ENCODE results near the gene ZNF740.

DNA sequence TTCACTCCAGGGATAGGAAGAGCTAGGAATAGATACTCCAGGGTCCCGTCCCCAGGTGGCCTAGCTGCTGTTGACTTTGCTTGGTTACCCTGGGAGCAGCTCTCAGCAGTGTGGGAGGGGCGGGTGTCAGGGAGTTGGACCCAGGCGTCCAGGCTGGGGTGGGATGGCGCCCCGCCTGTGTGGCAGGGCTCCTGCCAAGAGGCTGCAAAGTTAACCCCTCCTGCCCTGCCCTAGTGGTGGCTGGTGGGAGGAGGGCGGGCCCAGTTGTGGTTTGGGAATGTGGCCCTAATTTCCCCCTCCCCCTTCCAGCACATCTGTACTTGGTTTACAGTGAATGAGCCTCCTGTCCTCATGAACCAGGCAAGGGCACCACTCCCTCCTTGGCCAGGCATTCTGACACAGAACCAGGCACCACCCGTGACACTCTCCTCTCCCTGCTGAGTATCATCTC is 53.2 kb downstream of the ZNF740 start:
- TF ChIP-seq EZH2 (IDR thresholded peaks at IDR 0.05; ENCODE audit: low read depth, low read length, severe bottlenecking): no peak
- TF ChIP-seq, protein P1, sequence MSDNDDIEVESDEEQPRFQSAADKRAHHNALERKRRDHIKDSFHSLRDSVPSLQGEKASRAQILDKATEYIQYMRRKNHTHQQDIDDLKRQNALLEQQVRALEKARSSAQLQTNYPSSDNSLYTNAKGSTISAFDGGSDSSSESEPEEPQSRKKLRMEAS (IDR thresholded peaks at IDR 0.05): no peak
- TF ChIP-seq TAF1 (IDR thresholded peaks at IDR 0.05; ENCODE audit: low read depth, low read length): no peak
- no peak for TF ChIP-seq CTCF (IDR thresholded peaks at IDR 0.05; ENCODE audit: control extremely low read depth in 1 of 3, insufficient read depth in 1 of 3, low read depth in 1 of 3, low read length in 3 of 3)
- TF ChIP-seq CHD1 (IDR thresholded peaks at IDR 0.05; ENCODE audit: low read depth, low read length): no peak
- TF ChIP-seq TBP (IDR thresholded peaks at IDR 0.05; ENCODE audit: low read depth, low read length): no peak
